ENCODE results near the gene NFIL3. TPM values are rescaled to one million over a fixed set of nuclear protein-coding genes. Genes with fewer than 3 reads are reported as not detected.

The NFIL3 gene
- total and polyA plus RNA-seq, 2 of the 8 experiments (the other 6 are each of a cell fraction or from before 2014, with no cell fraction given), result 3.4 to 13.5 TPM

GRCh38 chr9:91427873-91428272, 4.2 kb upstream of the NFIL3 start:
- H3K9me3 ChIP-seq (ENCODE audit: insufficient read depth in 2 of 2, low read depth in 1 of 2, low read length in 1 of 2), result no peaks in the 10 kb centered on the region
- no peak overlapping the region for H3K9ac ChIP-seq (replicated peaks in 1 of 4; ENCODE audit: extremely low read depth in 1 of 4, low read depth in 3 of 4, low read length in 3 of 4)
- ChIA-PET CTCF (ENCODE audit: partially characterized antibody) (interaction anchor here (0.8 to 3.1 kb wide), 5 partner anchors 10 to 512 kb away, joined by 3 to 17 read pairs (median 3); no protein-coding TSS in a partner anchor), POLR2A (ENCODE audit: partially characterized antibody) (no interaction called here)
- no peak overlapping the region for H2BK15ac ChIP-seq (ENCODE audit: low read length)
- H4K91ac ChIP-seq (replicated peaks; ENCODE audit: insufficient read length, low read length), result no peak overlapping the region
- H3K56ac ChIP-seq (replicated peaks; ENCODE audit: insufficient read length, low read depth, low read length), result no peak overlapping the region
- peaks cover 2 to 20% (median 17%) of the 10 kb centered on the region in 4 experiments for H3K27me3 ChIP-seq (replicated peaks in 1 of 4; ENCODE audit: control insufficient read depth in 3 of 4, extremely low read depth in 1 of 4, insufficient read depth in 3 of 4, low read length in 3 of 4)
- no peak overlapping the region for H2AK5ac ChIP-seq (ENCODE audit: low read depth, low read length)
- H2BK5ac ChIP-seq (ENCODE audit: low read depth, low read length), result no peak overlapping the region
- H2BK12ac ChIP-seq (ENCODE audit: low read depth, low read length), result no peak overlapping the region
- peaks cover 8% of the 10 kb centered on the region for H3K23me2 ChIP-seq (ENCODE audit: low read depth, low read length)
- H4K5ac ChIP-seq (ENCODE audit: insufficient read length, low read depth, low read length), result no peak overlapping the region
- no peak overlapping the region for H3K23ac ChIP-seq (ENCODE audit: insufficient read length)
- H3K18ac ChIP-seq (ENCODE audit: extremely low read depth, low read length), result no peak overlapping the region
- 87% methylated on average over 2 of the region's 2 CpGs; no CpG with 5 or more reads in 1 of the 2 experiments for WGBS, 2 experiments (ENCODE audit: extremely low coverage in 1 of 2, insufficient coverage in 1 of 2, insufficient read length in 1 of 2, insufficient replicate concordance in 2 of 2, low coverage in 1 of 2, low lambda C conversion rate in 2 of 2, missing lambda C conversion rate in 1 of 2)
- peaks cover 0 to under 1% of the 10 kb centered on the region in 2 experiments for H4K20me1 ChIP-seq (replicated peaks in 1 of 2; ENCODE audit: control insufficient read depth in 1 of 2, insufficient read depth in 2 of 2, low read length in 2 of 2)
- H3K4ac ChIP-seq (replicated peaks; ENCODE audit: insufficient read length, low read depth, low read length), result no peak overlapping the region
- H3K14ac ChIP-seq (ENCODE audit: insufficient read length), result no peak overlapping the region
- no peak overlapping the region for H3K27ac ChIP-seq (ENCODE audit: low read depth, low read length)
- H3K36me3 ChIP-seq (ENCODE audit: control insufficient read depth in 2 of 4, insufficient read depth in 4 of 4, low read length in 3 of 4), result no peaks in the 10 kb centered on the region
- no peak overlapping the region for H2BK20ac ChIP-seq (ENCODE audit: low read length)
- peaks cover 0 to under 1% of the 10 kb centered on the region in 2 experiments; a peak in 1 of 4 replicates for H3K79me2 ChIP-seq (ENCODE audit: control insufficient read depth in 1 of 2, insufficient read depth in 2 of 2, low read length in 2 of 2)
- H4K8ac ChIP-seq (ENCODE audit: extremely low read depth, insufficient read depth, low read length), result no peak overlapping the region
- no peak overlapping the region for H2BK120ac ChIP-seq (replicated peaks; ENCODE audit: low read depth, low read length)
- DNase-seq (ENCODE audit: low read depth in 1 of 2, low spot score in 2 of 2) (no peak), FAIRE-seq (no peak)
- no peak overlapping the region for H2AFZ ChIP-seq (ENCODE audit: low read length)
- no peaks in the 10 kb centered on the region for H3K79me1 ChIP-seq (ENCODE audit: low read depth, low read length)
- peaks cover 0 to 3% (median 1%) of the 10 kb centered on the region in 4 experiments; a peak in 1 of 7 replicates for H3K4me1 ChIP-seq (replicated peaks in 1 of 4; ENCODE audit: control insufficient read depth in 3 of 4, insufficient read depth in 4 of 4, low read length in 3 of 4)
- H3K4me2 ChIP-seq (ENCODE audit: insufficient read depth in 1 of 2, low read depth in 2 of 2, low read length in 2 of 2), result no peak overlapping the region
- H3K4me3 ChIP-seq (ENCODE audit: extremely low read depth in 1 of 4, insufficient read depth in 2 of 4, low read depth in 3 of 4, low read length in 4 of 4), result no peak overlapping the region
- no peak for TF ChIP-seq CTCF (IDR thresholded peaks at IDR 0.05; ENCODE audit: control extremely low read depth in 1 of 3, insufficient read depth in 1 of 3, low read depth in 1 of 3, low read length in 3 of 3)
- TF ChIP-seq BCL11A (IDR thresholded peaks at IDR 0.05; ENCODE audit: low read depth in 2 of 2, low read length in 2 of 2), result no peak
- no peak for TF ChIP-seq KDM4A (IDR thresholded peaks at IDR 0.05; ENCODE audit: low read depth, low read length, severe bottlenecking)
- TF ChIP-seq PHF8 (conservative IDR thresholded peaks at IDR 0.05; ENCODE audit: low read depth, low read length), result no peak
- TF ChIP-seq KDM5A (IDR thresholded peaks at IDR 0.05; ENCODE audit: low read length), result no peak

Data from H1 (cell line).